Measurements from ENCODE around the gene FAM13A.

The FAM13A gene

DNA sequence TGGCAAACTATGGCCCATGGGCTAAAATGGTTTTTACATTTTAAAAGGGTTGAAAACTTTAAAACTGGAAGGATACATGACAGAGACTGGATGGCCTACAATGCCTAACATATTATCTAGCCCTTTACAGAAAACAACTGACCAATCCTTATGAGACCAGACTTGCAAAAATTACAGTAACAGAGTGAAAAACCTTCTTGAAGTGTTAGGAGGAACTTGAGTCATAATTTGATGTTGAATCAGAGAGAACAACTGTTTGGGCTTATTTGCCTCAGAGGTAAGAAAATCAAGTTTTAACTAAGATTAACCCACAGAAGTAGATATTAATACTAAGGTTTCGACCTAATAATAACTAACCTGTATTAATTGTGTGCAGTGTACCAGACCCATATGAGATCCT is 347.0 kb downstream of the FAM13A start:
- H3K27ac ChIP-seq (ENCODE audit: low read length), result no peak overlapping the region
- H3K27me3 ChIP-seq (ENCODE audit: low read depth, low read length), result no peaks in the 10 kb centered on the region
- H3K36me3 ChIP-seq (ENCODE audit: control insufficient read depth in 1 of 2, insufficient read depth in 2 of 2, low read length in 2 of 2), result peaks cover 9 to 26% of the 10 kb centered on the region in 2 donors
- H3K4me3 ChIP-seq (ENCODE audit: low read depth in 1 of 2, low read length in 2 of 2), result no peak overlapping the region
- H3K4me1 ChIP-seq (ENCODE audit: control insufficient read depth in 1 of 2, insufficient read depth in 2 of 2, low read length in 2 of 2), result peaks cover 0 to 14% of the 10 kb centered on the region in 2 donors
- no peaks in the 10 kb centered on the region for H3K9me3 ChIP-seq (ENCODE audit: control insufficient read depth in 1 of 2, low read length in 2 of 2)

DNA sequence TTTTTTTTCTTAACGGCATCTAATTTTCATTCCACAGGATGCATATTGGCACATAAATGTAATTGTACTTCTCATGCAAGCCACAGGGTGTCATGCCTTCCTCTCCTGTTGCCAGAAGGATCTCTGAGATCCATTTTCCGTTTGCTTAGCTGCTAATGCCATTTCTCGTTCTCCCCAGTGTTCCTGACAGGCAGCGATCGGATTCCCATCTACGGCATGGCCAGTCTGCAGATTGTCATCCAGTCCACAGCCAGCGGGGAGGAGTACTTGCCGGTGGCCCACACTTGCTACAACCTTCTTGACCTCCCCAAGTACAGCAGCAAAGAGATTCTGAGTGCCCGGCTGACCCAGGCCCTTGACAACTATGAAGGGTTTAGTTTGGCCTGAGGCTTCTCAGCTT is 350.4 kb downstream of the FAM13A start:
- peaks cover 0 to 14% of the 10 kb centered on the region in 2 donors for H3K4me1 ChIP-seq (ENCODE audit: control insufficient read depth in 1 of 2, insufficient read depth in 2 of 2, low read length in 2 of 2)
- H3K36me3 ChIP-seq (ENCODE audit: control insufficient read depth in 1 of 2, insufficient read depth in 2 of 2, low read length in 2 of 2), result peaks cover 9 to 32% of the 10 kb centered on the region in 2 donors
- H3K4me3 ChIP-seq (ENCODE audit: low read depth in 1 of 2, low read length in 2 of 2), result peak overlapping the region in 1 of 2 donors; percentile 6
- H3K27ac ChIP-seq (ENCODE audit: low read length), result no peak overlapping the region
- H3K9me3 ChIP-seq (ENCODE audit: control insufficient read depth in 1 of 2, low read length in 2 of 2), result no peaks in the 10 kb centered on the region
- H3K27me3 ChIP-seq (ENCODE audit: low read depth, low read length), result no peaks in the 10 kb centered on the region

DNA sequence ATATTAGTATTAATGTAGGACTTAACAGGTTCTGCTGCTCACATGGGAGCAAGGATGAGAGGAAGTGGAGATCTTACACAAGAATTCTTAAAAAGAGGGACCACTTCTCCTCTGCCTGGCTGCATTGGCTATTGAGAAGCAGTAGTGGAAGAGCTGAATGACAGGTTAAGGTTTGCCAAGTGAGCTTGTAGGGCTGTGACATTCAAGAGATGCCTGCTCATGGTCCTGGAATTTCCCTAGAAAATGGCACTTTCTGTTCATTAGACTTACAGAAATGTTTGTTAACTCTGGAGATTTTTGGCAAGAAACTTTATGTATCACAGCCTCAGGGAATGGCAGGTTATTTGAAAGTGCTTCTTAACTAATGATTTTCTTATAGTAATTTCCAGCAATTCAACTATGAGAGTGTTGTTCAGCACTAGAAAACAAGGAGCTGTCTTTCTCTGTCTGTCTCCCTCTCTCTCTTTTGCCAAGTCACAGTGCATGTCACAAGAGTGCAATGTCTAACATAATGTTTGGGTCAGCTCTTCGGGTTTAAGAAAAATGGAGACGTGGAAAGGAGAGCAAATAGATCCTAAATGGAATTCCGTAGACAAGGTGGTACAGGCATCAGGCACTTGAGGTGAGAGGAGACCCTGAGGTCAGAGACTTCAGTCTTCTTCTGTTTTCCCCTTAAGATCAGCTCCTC is 351.0 kb downstream of the FAM13A start:
- H3K9me3 ChIP-seq (ENCODE audit: control insufficient read depth in 1 of 2, low read length in 2 of 2), result no peaks in the 10 kb centered on the region
- H3K36me3 ChIP-seq (ENCODE audit: control insufficient read depth in 1 of 2, insufficient read depth in 2 of 2, low read length in 2 of 2), result peaks cover 8 to 28% of the 10 kb centered on the region in 2 donors
- no peaks in the 10 kb centered on the region for H3K27me3 ChIP-seq (ENCODE audit: low read depth, low read length)
- H3K4me3 ChIP-seq (ENCODE audit: low read depth in 1 of 2, low read length in 2 of 2), result no peak overlapping the region
- peaks cover 0 to 14% of the 10 kb centered on the region in 2 donors for H3K4me1 ChIP-seq (ENCODE audit: control insufficient read depth in 1 of 2, insufficient read depth in 2 of 2, low read length in 2 of 2)
- H3K27ac ChIP-seq (ENCODE audit: low read length), result no peak overlapping the region

DNA sequence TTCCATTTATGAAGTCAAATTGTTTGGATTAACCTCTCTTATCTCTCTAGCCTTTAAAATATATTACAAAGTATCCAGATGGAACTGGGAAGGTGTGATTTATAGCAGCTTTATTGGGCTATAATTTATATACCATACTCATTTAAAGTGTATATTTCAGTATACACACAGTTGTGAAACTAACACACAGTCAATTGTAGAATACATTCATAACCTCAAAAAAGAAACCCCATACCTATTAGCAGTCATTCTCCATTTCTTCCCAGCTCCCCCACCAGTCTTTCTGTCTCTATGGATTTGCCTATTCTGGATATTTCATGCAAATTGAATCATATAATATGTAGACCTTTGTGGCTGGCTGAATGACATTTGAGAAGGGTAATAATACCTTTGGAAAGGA is 351.8 kb downstream of the FAM13A start:
- H3K27me3 ChIP-seq (ENCODE audit: low read depth, low read length), result no peaks in the 10 kb centered on the region
- H3K36me3 ChIP-seq (ENCODE audit: control insufficient read depth in 1 of 2, insufficient read depth in 2 of 2, low read length in 2 of 2), result peaks cover 1 to 24% of the 10 kb centered on the region in 2 donors
- H3K4me3 ChIP-seq (ENCODE audit: low read depth in 1 of 2, low read length in 2 of 2), result no peak overlapping the region
- no peak overlapping the region for H3K27ac ChIP-seq (ENCODE audit: low read length)
- no peaks in the 10 kb centered on the region for H3K9me3 ChIP-seq (ENCODE audit: control insufficient read depth in 1 of 2, low read length in 2 of 2)
- H3K4me1 ChIP-seq (ENCODE audit: control insufficient read depth in 1 of 2, insufficient read depth in 2 of 2, low read length in 2 of 2), result peaks cover 0 to 14% of the 10 kb centered on the region in 2 donors

DNA sequence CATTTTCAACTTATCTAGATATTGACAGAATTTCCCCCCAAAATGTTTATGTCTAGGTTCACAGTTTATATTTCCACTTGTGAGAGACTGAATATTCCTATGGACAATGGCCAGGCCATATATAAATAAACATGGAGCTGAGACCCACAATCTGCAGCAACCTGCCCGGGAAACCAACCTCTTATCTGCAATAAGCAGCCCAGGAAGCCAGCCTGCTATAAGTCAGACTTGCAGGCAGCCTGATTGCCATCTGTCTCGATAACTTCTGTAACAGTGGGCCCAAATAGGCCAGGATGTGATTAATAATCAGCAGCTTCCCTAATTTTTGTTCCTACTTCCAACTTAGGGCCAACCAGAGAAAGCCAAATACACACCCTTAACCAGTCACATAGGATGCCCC is 354.2 kb downstream of the FAM13A start:
- Histone ChIP-seq H3K27ac (ENCODE audit: low read length) (no peak overlapping the region), H3K4me3 (ENCODE audit: low read depth in 1 of 2, low read length in 2 of 2) (no peak overlapping the region), H3K36me3 (ENCODE audit: control insufficient read depth in 1 of 2, insufficient read depth in 2 of 2, low read length in 2 of 2) (peaks cover 0 to 23% of the 10 kb centered on the region in 2 donors), H3K9me3 (ENCODE audit: control insufficient read depth in 1 of 2, low read length in 2 of 2) (no peaks in the 10 kb centered on the region), H3K4me1 (ENCODE audit: control insufficient read depth in 1 of 2, insufficient read depth in 2 of 2, low read length in 2 of 2) (peaks cover 0 to 14% of the 10 kb centered on the region in 2 donors), H3K27me3 (ENCODE audit: low read depth, low read length) (no peaks in the 10 kb centered on the region)

DNA sequence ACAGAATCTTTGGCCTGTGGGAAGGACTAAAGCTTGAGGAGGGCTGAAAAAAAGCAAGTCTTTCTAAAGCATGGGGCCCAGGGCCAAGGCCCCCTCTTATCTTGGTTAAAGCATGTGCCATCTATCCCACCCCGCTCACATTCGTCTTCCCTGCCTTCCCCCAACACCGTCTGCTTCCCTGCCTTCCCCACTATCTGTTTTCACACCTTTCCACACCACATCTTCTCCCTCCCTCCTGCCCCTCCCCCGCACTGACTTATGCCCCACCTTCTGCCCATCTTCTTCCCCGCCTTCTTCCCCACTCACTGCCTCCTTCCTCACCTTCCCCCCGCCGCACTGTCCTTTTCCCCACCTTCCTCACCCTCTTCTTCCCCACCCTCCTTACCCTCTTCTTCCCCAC is 358.5 kb downstream of the FAM13A start:
- H3K36me3 ChIP-seq (ENCODE audit: control insufficient read depth in 1 of 2, insufficient read depth in 2 of 2, low read length in 2 of 2), result peaks cover 0 to 17% of the 10 kb centered on the region in 2 donors
- no peak overlapping the region for H3K27ac ChIP-seq (ENCODE audit: low read length)
- H3K4me3 ChIP-seq (ENCODE audit: low read depth in 1 of 2, low read length in 2 of 2), result no peak overlapping the region
- H3K4me1 ChIP-seq (ENCODE audit: control insufficient read depth in 1 of 2, insufficient read depth in 2 of 2, low read length in 2 of 2), result peaks cover 0 to 4% of the 10 kb centered on the region in 2 donors
- no peaks in the 10 kb centered on the region for H3K27me3 ChIP-seq (ENCODE audit: low read depth, low read length)
- no peaks in the 10 kb centered on the region for H3K9me3 ChIP-seq (ENCODE audit: control insufficient read depth in 1 of 2, low read length in 2 of 2)

DNA sequence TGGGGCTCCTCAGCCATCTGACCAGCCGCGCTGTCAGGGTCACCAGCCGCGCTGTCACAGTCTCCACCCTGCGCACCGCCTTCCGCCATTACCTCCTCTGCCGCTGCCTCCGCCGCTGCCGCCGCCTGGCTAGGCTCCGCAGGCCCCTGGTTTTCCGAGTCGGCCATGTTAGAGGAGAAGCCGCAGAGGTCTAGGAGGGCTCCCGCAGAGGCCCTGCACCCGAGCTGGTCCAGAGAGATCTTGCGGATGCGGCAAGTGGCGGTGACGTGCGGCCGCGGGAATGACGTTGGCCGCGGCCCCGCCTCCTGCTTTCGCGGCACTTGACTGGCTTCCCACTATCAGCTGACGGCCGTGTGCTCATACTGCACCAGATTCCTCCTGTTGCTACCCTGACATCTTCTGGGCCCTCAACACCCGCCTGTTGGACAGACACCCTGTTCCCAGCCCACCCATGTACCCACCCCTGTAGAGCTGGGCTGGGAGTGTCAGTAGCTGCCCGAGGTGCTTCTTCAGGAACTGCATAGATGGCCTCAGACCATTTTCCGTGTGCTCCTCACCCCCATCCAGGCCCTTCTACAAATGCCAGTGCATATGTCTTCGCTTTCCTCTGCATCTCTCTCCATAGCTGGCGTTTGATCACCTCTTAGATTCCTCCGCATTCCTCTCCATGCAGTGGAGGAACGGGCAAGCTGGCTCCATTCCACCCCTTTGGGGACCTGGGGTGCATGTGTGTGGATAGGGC is 359.2 kb downstream of the FAM13A start, which contains the start of gene NAP1L5:
Gene NAP1L5, minus strand, starts transcription at position 242 of the 742 bp plus-strand sequence. Its CDS starts 75 bp downstream, at position 167.
- H3K4me1 ChIP-seq (ENCODE audit: control insufficient read depth in 1 of 2, insufficient read depth in 2 of 2, low read length in 2 of 2), result peaks cover 0 to 4% of the 10 kb centered on the region in 2 donors
- H3K27ac ChIP-seq (ENCODE audit: low read length), result peak within 1 kb of the TSS; percentile 67
- no peaks in the 10 kb centered on the region for H3K27me3 ChIP-seq (ENCODE audit: low read depth, low read length)
- H3K4me3 ChIP-seq (ENCODE audit: low read depth in 1 of 2, low read length in 2 of 2), result peak within 1 kb of the TSS; percentile 68 to 76
- peaks cover 0 to 12% of the 10 kb centered on the region in 2 donors for H3K36me3 ChIP-seq (ENCODE audit: control insufficient read depth in 1 of 2, insufficient read depth in 2 of 2, low read length in 2 of 2)
- no peaks in the 10 kb centered on the region for H3K9me3 ChIP-seq (ENCODE audit: control insufficient read depth in 1 of 2, low read length in 2 of 2)

DNA sequence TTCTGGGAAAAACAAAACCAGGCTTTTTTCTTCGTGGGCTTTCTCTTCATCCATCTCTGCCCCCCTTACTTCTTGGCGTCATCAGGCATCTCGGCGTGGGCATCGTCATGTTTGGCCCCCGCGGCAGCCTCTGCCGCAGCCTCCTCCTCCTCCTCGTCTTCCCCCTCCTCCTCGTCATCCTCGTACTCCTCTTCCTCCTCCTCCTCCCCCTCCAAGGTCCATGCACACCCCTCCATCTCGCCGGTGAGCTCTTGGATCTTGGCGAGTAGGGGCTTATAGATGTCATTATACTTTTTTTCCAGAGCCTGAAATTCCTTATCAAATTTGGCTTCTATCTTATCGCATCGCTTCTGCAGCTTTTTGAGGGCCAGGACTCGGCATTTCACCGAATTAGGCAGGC is 359.8 kb downstream of the FAM13A start:
- H3K27me3 ChIP-seq (ENCODE audit: low read depth, low read length), result no peaks in the 10 kb centered on the region
- H3K9me3 ChIP-seq (ENCODE audit: control insufficient read depth in 1 of 2, low read length in 2 of 2), result no peaks in the 10 kb centered on the region
- peaks cover 0 to 4% of the 10 kb centered on the region in 2 donors for H3K4me1 ChIP-seq (ENCODE audit: control insufficient read depth in 1 of 2, insufficient read depth in 2 of 2, low read length in 2 of 2)
- H3K4me3 ChIP-seq (ENCODE audit: low read depth in 1 of 2, low read length in 2 of 2), result peak overlapping the region; percentile 68 to 76
- peaks cover 3 to 11% of the 10 kb centered on the region in 2 donors for H3K36me3 ChIP-seq (ENCODE audit: control insufficient read depth in 1 of 2, insufficient read depth in 2 of 2, low read length in 2 of 2)
- H3K27ac ChIP-seq (ENCODE audit: low read length), result peak overlapping the region; percentile 67

DNA sequence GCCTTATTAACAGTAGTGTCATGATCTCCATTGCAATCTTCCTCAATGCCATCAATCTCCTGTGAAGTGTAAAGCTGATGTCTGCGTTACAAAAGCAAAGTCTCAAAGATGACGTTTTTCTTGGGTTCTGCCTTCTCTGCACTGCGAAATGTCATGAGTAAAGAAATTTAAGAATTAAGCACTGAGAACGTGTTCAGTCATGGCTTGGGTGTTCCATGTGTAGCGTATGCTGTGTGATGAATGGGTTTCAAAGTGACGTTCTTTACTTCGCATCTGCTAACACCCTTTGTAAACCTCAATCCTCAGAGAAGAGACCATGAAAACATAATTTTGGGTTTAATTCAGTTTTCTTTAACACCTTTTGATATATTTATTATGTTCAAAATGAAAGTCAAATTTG is 360.4 kb downstream of the FAM13A start:
- H3K27ac ChIP-seq (ENCODE audit: low read length), result peak overlapping the region; percentile 67
- no peaks in the 10 kb centered on the region for H3K9me3 ChIP-seq (ENCODE audit: control insufficient read depth in 1 of 2, low read length in 2 of 2)
- H3K4me1 ChIP-seq (ENCODE audit: control insufficient read depth in 1 of 2, insufficient read depth in 2 of 2, low read length in 2 of 2), result peaks cover 0 to 4% of the 10 kb centered on the region in 2 donors
- no peaks in the 10 kb centered on the region for H3K27me3 ChIP-seq (ENCODE audit: low read depth, low read length)
- peaks cover 6 to 11% of the 10 kb centered on the region in 2 donors for H3K36me3 ChIP-seq (ENCODE audit: control insufficient read depth in 1 of 2, insufficient read depth in 2 of 2, low read length in 2 of 2)
- H3K4me3 ChIP-seq (ENCODE audit: low read depth in 1 of 2, low read length in 2 of 2), result peak overlapping the region; percentile 68 to 76

DNA sequence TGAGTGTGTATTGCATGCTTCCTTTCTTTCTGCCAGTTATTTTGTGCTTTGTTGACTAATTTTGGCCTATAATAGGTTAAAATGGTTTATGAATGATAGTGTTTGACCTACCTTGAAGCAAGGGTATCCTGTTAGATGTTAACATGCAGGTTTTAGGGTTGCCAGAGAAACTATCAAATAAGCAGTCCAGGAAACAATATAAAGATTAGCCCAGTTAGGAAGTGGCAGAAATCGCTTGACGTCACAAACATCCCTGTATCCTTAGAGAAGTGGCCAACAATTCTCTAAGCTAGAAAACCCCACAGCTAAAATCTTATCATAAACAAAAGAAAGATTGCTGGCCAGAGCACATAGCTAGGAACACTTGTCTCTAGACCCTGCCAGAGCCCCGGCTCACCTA is 363.2 kb downstream of the FAM13A start:
- no peaks in the 10 kb centered on the region for H3K9me3 ChIP-seq (ENCODE audit: control insufficient read depth in 1 of 2, low read length in 2 of 2)
- H3K27me3 ChIP-seq (ENCODE audit: low read depth, low read length), result no peaks in the 10 kb centered on the region
- H3K36me3 ChIP-seq (ENCODE audit: control insufficient read depth in 1 of 2, insufficient read depth in 2 of 2, low read length in 2 of 2), result peaks cover 18 to 25% of the 10 kb centered on the region in 2 donors
- H3K4me3 ChIP-seq (ENCODE audit: low read depth in 1 of 2, low read length in 2 of 2), result no peak overlapping the region
- peaks cover 0 to 4% of the 10 kb centered on the region in 2 donors for H3K4me1 ChIP-seq (ENCODE audit: control insufficient read depth in 1 of 2, insufficient read depth in 2 of 2, low read length in 2 of 2)
- H3K27ac ChIP-seq (ENCODE audit: low read length), result no peak overlapping the region

DNA sequence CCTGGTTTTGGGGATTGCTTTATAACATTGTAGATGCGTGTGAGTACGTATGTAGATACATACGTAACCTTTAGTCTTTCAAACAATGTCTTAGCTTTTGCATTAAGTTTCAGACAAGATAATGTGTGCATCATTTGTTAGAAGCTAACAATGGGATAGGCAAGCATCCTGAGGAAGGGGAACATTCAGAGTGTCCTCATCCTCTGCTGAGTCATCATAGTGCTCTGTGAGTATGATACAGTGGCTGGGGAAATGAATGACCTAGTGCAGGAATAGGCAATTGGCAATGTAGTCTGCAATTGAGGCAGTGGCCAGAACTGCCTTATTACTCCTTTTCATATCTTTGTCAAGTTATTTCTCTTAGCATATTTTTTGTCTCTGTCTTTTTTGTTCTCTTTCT is 366.6 kb downstream of the FAM13A start:
- Histone ChIP-seq H3K36me3 (ENCODE audit: control insufficient read depth in 1 of 2, insufficient read depth in 2 of 2, low read length in 2 of 2) (peaks cover 28 to 44% of the 10 kb centered on the region in 2 donors), H3K4me3 (ENCODE audit: low read depth in 1 of 2, low read length in 2 of 2) (no peak overlapping the region), H3K27ac (ENCODE audit: low read length) (no peak overlapping the region), H3K9me3 (ENCODE audit: control insufficient read depth in 1 of 2, low read length in 2 of 2) (no peaks in the 10 kb centered on the region), H3K27me3 (ENCODE audit: low read depth, low read length) (no peaks in the 10 kb centered on the region), H3K4me1 (ENCODE audit: control insufficient read depth in 1 of 2, insufficient read depth in 2 of 2, low read length in 2 of 2) (no peaks in the 10 kb centered on the region)
